Effector memory CD4-positive, alpha-beta T cell (primary cell): Measurements from ENCODE around the gene UVRAG.

ENCODE experiments used
- DNase-seq, 3 donors: peaks; one replicate each; pipeline ENCODE4 v3.0.0-alpha.2; 2020
- H3K27ac ChIP-seq: 2 replicates; pipeline ENCODE4 v1.7.0; 2013; ENCODE audit warnings: mild to moderate bottlenecking, low read length, moderate library complexity; ENCODE audit not compliant: insufficient read depth, poor library complexity, severe bottlenecking
- H3K27me3 ChIP-seq: replicated peaks from 2 replicates; pipeline ENCODE4 v1.7.0; 2013; ENCODE audit warnings: mild to moderate bottlenecking, low read length; ENCODE audit not compliant: insufficient read depth, control insufficient read depth, poor library complexity, severe bottlenecking
- H3K36me3 ChIP-seq: 2 replicates; pipeline ENCODE4 v1.7.0; 2013; ENCODE audit warnings: mild to moderate bottlenecking, low read length, moderate library complexity; ENCODE audit not compliant: control insufficient read depth, insufficient read depth
- H3K4me1 ChIP-seq: 2 replicates; pipeline ENCODE4 v1.7.0; 2013; ENCODE audit warnings: low read length, mild to moderate bottlenecking; ENCODE audit not compliant: control insufficient read depth, insufficient read depth, poor library complexity, severe bottlenecking
- H3K4me3 ChIP-seq: 2 replicates; pipeline ENCODE4 v1.7.0; 2013; ENCODE audit warnings: low read length, low read depth, mild to moderate bottlenecking; ENCODE audit not compliant: insufficient read depth, poor library complexity, severe bottlenecking
- H3K9me3 ChIP-seq: 2 replicates; pipeline ENCODE4 v1.7.0; 2013; ENCODE audit warnings: mild to moderate bottlenecking, low read length, moderate library complexity; ENCODE audit not compliant: control insufficient read depth

UVRAG gene

GRCh38 chr11:76152741-76153570 is 337.9 kb downstream of the UVRAG start:
- H3K9me3 ChIP-seq, result no peaks in the 10 kb centered on the region
- H3K4me3 ChIP-seq, result no peak overlapping the region
- DNase-seq, result no peak
- H3K27ac ChIP-seq, result no peak overlapping the region
- H3K27me3 ChIP-seq, result no peaks in the 10 kb centered on the region
- no peaks in the 10 kb centered on the region for H3K4me1 ChIP-seq
- H3K36me3 ChIP-seq, result no peaks in the 10 kb centered on the region

DNA sequence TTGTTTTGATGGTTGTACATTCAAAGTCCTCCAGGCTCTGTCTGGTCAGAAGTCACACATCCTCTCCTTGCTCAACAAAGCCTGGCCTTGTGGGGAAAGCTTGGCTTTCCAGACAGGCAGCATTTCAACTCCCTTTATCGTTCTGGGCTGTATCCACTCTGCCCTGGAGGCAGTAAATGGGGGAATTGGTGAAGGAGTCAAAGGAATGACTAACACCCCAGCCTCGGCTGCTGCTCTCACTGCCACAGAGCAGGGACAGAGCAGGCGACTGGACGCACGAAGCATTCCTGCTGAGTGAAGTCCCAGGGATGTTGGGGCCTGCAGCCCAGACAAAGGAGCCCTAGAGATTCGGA is 338.5 kb downstream of the UVRAG start:
- Histone ChIP-seq H3K4me1 (no peaks in the 10 kb centered on the region), H3K4me3 (no peak overlapping the region), H3K27ac (no peak overlapping the region), H3K36me3 (no peaks in the 10 kb centered on the region), H3K9me3 (no peaks in the 10 kb centered on the region), H3K27me3 (no peaks in the 10 kb centered on the region)
- no peak for DNase-seq

- H3K36me3 ChIP-seq, result no peaks in the 10 kb centered on the region
- DNase-seq, result no peak
- H3K4me1 ChIP-seq, result no peaks in the 10 kb centered on the region
- H3K4me3 ChIP-seq, result no peak overlapping the region
- no peaks in the 10 kb centered on the region for H3K9me3 ChIP-seq
- H3K27ac ChIP-seq, result no peak overlapping the region
- H3K27me3 ChIP-seq, result no peaks in the 10 kb centered on the region
Measured at GRCh38 chr11:76155500-76156227, 340.7 kb downstream of the UVRAG start.

GRCh38 chr11:76156971-76157427 is 342.0 kb downstream of the UVRAG start:
- Histone ChIP-seq H3K4me3 (no peak overlapping the region), H3K36me3 (no peaks in the 10 kb centered on the region), H3K27ac (no peak overlapping the region), H3K9me3 (no peaks in the 10 kb centered on the region), H3K4me1 (no peaks in the 10 kb centered on the region), H3K27me3 (no peaks in the 10 kb centered on the region)
- DNase-seq, result no peak

DNA sequence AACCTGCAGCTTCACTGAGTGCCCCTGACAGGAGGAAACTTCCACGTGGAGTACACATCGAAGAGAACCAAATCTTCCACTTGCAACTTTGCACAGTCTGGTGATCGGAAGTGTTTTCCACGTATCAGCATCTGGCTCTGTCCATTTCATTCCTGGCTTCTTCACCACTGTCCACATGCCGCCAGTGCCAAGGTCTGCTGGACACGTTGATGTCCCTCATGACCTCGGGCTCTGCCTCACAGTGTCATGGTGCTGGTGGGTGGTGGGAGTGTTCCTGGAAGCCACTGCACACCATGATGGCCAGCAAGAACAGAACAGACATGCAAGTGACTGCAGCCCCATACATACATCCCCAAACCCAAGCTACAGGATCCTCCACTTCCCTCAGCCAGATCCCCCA is 342.9 kb downstream of the UVRAG start:
- Histone ChIP-seq H3K27me3 (no peaks in the 10 kb centered on the region), H3K27ac (no peak overlapping the region), H3K36me3 (no peaks in the 10 kb centered on the region), H3K4me3 (no peak overlapping the region), H3K9me3 (no peaks in the 10 kb centered on the region), H3K4me1 (no peaks in the 10 kb centered on the region)
- no peak for DNase-seq

DNA sequence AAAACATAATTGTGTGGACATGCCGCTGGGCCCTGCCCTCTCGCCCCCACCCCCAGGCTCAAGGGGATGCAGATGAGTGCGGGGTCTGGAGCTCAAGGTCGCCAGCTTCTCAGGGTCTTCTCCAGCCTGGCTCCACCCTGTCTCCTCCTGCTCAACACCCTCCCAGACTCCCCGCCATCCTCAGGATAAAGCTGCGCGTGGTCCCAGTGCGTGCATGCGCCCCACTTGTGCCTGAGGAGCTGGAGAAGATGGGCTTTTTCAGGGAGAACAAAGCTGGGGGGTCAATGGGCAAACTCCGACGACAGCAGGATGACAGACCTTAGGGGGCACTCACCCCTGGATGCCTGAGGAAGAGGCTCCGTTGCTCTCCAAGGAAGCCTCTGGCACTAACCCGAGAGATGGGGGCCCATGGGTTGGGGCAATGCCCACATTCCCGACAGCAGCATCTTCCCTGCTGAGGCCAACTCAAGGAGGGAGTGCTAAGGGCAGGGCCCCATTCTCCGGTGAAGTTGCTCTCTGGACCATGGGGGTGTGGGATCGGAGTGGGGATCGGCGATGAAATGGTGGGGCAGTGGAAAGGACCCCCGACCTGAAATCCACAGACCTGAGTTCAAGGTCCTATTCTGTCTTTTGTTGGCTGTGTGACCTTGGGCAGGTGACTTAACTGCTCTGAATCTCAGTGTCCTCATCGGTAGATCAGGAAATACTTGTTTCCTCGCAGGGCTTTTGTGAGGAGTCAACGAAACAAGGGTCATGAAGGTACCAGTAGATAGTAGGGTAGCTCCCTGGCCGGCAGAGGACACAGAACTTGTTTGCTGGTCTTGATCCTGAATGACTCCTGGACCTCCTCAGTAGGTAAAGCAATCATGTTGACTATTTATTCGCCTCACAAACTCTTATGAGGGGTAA is 343.6 kb downstream of the UVRAG start:
- H3K27me3 ChIP-seq, result no peaks in the 10 kb centered on the region
- no peak overlapping the region for H3K27ac ChIP-seq
- H3K4me3 ChIP-seq, result no peak overlapping the region
- no peaks in the 10 kb centered on the region for H3K4me1 ChIP-seq
- H3K36me3 ChIP-seq, result no peaks in the 10 kb centered on the region
- no peaks in the 10 kb centered on the region for H3K9me3 ChIP-seq
- no peak for DNase-seq

- Histone ChIP-seq H3K27ac (no peak overlapping the region), H3K36me3 (no peaks in the 10 kb centered on the region), H3K27me3 (no peaks in the 10 kb centered on the region), H3K4me1 (no peaks in the 10 kb centered on the region), H3K9me3 (no peaks in the 10 kb centered on the region), H3K4me3 (no peak overlapping the region)
- no peak for DNase-seq
Measured at GRCh38 chr11:76159303-76159937, 344.4 kb downstream of the UVRAG start.

- Histone ChIP-seq H3K4me3 (no peak overlapping the region), H3K9me3 (no peaks in the 10 kb centered on the region), H3K4me1 (no peaks in the 10 kb centered on the region), H3K27ac (no peak overlapping the region), H3K36me3 (no peaks in the 10 kb centered on the region), H3K27me3 (no peaks in the 10 kb centered on the region)
- no peak for DNase-seq
Measured at GRCh38 chr11:76159983-76160661, 345.1 kb downstream of the UVRAG start.

DNA sequence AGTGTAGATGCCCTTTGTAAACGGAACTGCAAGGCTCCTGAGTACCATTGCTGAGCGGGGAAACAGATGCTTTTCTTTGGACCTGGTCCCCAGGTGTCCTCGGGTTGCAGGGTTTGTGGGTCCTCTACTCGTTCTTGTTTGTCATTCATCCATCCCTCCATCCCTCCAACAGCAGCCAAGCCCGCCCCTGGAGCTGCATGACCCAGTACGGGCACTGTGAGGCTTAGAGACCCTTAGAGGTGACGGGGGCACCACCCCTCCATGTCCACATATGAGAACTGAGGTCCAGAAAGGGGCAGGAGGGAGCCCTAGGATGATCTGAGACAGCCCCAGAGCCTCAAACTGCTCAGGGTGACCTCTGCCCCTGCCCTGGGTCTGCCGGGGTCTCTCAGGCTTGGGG is 345.8 kb downstream of the UVRAG start:
- Histone ChIP-seq H3K4me1 (no peaks in the 10 kb centered on the region), H3K36me3 (no peaks in the 10 kb centered on the region), H3K4me3 (no peak overlapping the region), H3K27ac (no peak overlapping the region), H3K27me3 (no peaks in the 10 kb centered on the region), H3K9me3 (no peaks in the 10 kb centered on the region)
- DNase-seq, result no peak
